Measurements from ENCODE around the gene UGT1A7.

GRCh38 chr2:233802132-233802815 is 120.6 kb downstream of the UGT1A7 start:
- TF ChIP-seq CTCF (IDR thresholded peaks at IDR 0.05) (no peak), POLR2A (IDR thresholded peaks at IDR 0.05) (no peak)

Data from adrenal gland (tissue), 5 donors.